GM12801 (cell line): ENCODE measurements around the gene KANSL1L.

Source experiments
- CTCF ChIP-seq: IDR thresholded peaks from one replicate; pipeline ENCODE4 v1.5.1; 2011; ENCODE audit warnings: control low read depth; ENCODE audit not compliant: insufficient read length; ENCODE audit errors: extremely low read depth

Gene KANSL1L

GRCh38 chr2:210188755-210189154, 17.5 kb upstream of the KANSL1L start:
- no peak for TF ChIP-seq CTCF

- TF ChIP-seq CTCF = no peak
Observed at GRCh38 chr2:210188190-210188589, 17.0 kb upstream of the KANSL1L start.

- no peak for TF ChIP-seq CTCF
Observed at GRCh38 chr2:210180477-210180876, 9.3 kb upstream of the KANSL1L start.

- TF ChIP-seq CTCF = no peak
Observed at GRCh38 chr2:210179351-210179990, 8.3 kb upstream of the KANSL1L start.

- TF ChIP-seq CTCF = no peak
Observed at GRCh38 chr2:210177769-210178168, 6.6 kb upstream of the KANSL1L start.

- TF ChIP-seq CTCF = no peak
Observed at GRCh38 chr2:210174086-210174485, 2.9 kb upstream of the KANSL1L start.

GRCh38 chr2:210172219-210172575, 988 bp upstream of the KANSL1L start:
- no peak for TF ChIP-seq CTCF
